Upper lobe of right lung (tissue), 1 donor: ENCODE measurements around the gene ECHDC3. TPM values are rescaled to one million over a fixed set of nuclear protein-coding genes. Genes with fewer than 3 reads are reported as not detected.

Experiments
- ATAC-seq: fragments of 200-7000 bp; cut with Tn5 transposase; one replicate; pipeline ENCODE4 v1.9.1; 2020; ENCODE audit warnings: mild to moderate bottlenecking, moderate library complexity
- DNase-seq: peaks from one replicate; pipeline ENCODE4 v3.0.0-alpha.2; 2020
- H3K27ac ChIP-seq: fragments of 200-600 bp; one replicate; pipeline ENCODE4 v1.8.0; 2022
- H3K27me3 ChIP-seq: fragments of 200-600 bp; one replicate; pipeline ENCODE4 v1.8.0; 2022; ENCODE audit warnings: mild to moderate bottlenecking
- H3K36me3 ChIP-seq: fragments of 200-600 bp; one replicate; pipeline ENCODE4 v1.8.0; 2022
- H3K4me1 ChIP-seq: fragments of 200-600 bp; one replicate; pipeline ENCODE4 v1.8.0; 2022
- H3K4me3 ChIP-seq: fragments of 200-600 bp; one replicate; pipeline ENCODE4 v1.8.0; 2022; ENCODE audit warnings: mild to moderate bottlenecking
- H3K9me3 ChIP-seq: fragments of 200-600 bp; one replicate; pipeline ENCODE4 v1.8.0; 2022
- intact Hi-C: fragments of 100-400 bp; cut with DNase I; formaldehyde crosslinking; loops from one replicate; pipeline ENCODE4 v1.11.0; 2022
- total RNA-seq: library from RNA; stranded (reverse); fragmentation: NEBNext Ultra II Directional; extraction: Animal tissue kit (Norgen Biotek cat#: 25700); gene quantifications from one replicate; pipeline ENCODE4 v1.2.1, GENCODE V29; 2021
- TF ChIP-seq, protein P1 (sequence below): fragments of 200-600 bp; IDR thresholded peaks from one replicate; pipeline ENCODE4 v1.8.0; 2022; ENCODE audit warnings: antibody characterized with exemption
- donor health status: DM: no; HTN: yes; CAD: no; lungs with severe emphysema.

The ECHDC3 gene
- total RNA-seq, 1 donor from 2014 or later: 39.4 TPM

DNA sequence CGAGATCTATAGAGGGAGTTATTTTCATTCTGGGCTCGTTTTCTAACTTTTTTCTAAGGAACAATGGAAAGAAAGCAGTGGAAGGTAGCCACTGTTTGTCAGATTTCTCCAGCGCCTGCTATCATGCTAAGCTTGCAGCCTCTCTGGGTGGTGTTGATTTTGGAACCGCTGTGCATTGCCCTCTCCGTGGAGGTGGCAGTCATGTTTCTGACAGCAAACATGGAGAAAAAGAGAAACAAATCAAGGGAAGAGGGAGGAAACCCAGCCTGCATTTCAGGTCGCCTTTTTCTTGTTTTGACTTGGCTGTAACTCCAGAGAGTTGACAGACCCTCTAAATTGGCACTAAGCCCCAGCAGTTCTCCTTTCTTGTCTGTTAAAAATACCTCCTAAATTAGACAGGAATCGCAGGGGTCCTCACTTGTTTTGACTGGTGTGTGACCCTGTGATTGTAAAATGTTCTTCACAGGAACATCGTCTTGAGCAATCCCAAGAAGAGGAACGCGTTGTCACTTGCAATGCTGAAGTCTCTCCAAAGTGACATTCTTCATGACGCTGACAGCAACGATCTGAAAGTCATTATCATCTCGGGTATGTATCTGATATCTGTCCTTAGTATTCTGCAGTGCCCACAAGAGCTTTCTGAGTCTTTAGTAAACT, 4.8 kb downstream of the ECHDC3 start:
- DNase-seq: no peak
- H3K4me1 ChIP-seq: peaks cover 17% of the 10 kb centered on the region
- intact Hi-C loops: no loop called here
- no peak overlapping the region for H3K4me3 ChIP-seq
- H3K27ac ChIP-seq: peak overlapping the region; percentile 55
- peaks cover 29% of the 10 kb centered on the region for H3K36me3 ChIP-seq
- H3K27me3 ChIP-seq: no peaks in the 10 kb centered on the region
- no peaks in the 10 kb centered on the region for H3K9me3 ChIP-seq
- peak; percentile 25 for ATAC-seq
- TF ChIP-seq, protein P1, sequence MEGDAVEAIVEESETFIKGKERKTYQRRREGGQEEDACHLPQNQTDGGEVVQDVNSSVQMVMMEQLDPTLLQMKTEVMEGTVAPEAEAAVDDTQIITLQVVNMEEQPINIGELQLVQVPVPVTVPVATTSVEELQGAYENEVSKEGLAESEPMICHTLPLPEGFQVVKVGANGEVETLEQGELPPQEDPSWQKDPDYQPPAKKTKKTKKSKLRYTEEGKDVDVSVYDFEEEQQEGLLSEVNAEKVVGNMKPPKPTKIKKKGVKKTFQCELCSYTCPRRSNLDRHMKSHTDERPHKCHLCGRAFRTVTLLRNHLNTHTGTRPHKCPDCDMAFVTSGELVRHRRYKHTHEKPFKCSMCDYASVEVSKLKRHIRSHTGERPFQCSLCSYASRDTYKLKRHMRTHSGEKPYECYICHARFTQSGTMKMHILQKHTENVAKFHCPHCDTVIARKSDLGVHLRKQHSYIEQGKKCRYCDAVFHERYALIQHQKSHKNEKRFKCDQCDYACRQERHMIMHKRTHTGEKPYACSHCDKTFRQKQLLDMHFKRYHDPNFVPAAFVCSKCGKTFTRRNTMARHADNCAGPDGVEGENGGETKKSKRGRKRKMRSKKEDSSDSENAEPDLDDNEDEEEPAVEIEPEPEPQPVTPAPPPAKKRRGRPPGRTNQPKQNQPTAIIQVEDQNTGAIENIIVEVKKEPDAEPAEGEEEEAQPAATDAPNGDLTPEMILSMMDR: no peak

DNA sequence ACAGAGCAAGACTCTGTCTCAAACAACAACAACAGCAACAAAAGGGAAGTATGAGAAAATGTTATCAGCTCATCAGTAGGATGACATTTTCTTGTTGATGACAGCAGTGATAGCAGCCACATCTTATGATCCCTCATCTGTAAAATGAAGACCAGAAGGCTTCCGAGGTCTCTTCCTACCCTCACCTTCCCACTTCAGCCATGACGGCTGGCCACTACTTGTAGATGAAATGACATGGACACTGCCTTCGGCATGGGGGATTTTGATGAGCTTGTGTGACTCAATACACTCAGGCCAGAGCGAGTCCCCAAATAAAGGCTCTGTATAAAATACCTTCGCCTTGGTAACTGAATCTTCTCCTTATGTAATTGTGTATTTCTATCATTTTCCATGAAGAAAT, 6.7 kb downstream of the ECHDC3 start:
- intact Hi-C loops: no loop called here
- Histone ChIP-seq H3K36me3 (peaks cover 44% of the 10 kb centered on the region), H3K4me3 (no peak overlapping the region), H3K27ac (no peak overlapping the region), H3K27me3 (no peaks in the 10 kb centered on the region), H3K4me1 (peaks cover 9% of the 10 kb centered on the region), H3K9me3 (no peaks in the 10 kb centered on the region)
- TF ChIP-seq, protein P1: no peak
- no peak for DNase-seq
- ATAC-seq: no peak

DNA sequence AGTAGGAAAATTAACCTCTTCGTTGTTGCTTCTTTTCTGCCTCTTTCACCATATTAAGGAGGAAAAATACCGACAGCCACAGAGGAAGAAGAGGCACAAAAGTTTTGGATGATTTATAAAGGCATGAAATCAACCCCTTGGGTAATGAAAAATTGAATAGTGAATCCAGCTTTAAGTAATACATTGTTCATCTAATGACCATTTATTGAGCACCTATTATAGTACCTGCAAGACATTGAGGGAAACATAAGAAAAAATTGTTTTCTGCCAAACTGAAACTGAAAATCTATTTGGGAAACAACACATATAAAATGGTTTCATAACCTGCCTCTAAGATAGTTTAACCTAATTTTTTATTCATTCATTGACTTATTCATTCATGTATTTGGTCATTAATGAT, 8.2 kb downstream of the ECHDC3 start:
- no peak overlapping the region for H3K27ac ChIP-seq
- DNase-seq: no peak
- TF ChIP-seq, protein P1: no peak
- no peak overlapping the region for H3K4me3 ChIP-seq
- peaks cover 47% of the 10 kb centered on the region for H3K36me3 ChIP-seq
- no peaks in the 10 kb centered on the region for H3K9me3 ChIP-seq
- peaks cover 9% of the 10 kb centered on the region for H3K4me1 ChIP-seq
- intact Hi-C loops: no loop called here
- no peak for ATAC-seq
- no peaks in the 10 kb centered on the region for H3K27me3 ChIP-seq

DNA sequence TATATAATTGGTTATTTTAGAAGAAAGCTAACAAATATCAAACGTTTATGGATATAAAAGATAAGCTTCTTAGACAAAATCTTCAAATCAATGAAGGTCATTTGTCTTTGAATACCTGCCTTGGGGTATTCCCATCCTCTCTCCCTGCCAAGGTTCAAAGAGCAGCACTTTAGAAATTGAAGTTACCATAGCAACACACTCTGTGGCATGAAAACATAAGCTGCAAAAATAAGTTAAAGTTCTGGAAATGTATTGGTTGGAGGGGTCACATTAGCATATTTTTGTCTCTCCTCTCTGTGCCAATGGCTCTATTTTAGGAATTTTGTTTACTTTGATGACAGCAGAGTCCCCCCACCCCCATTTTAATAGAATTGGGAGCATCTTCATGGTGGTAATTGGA, 12.0 kb downstream of the ECHDC3 start:
- no peak overlapping the region for H3K27ac ChIP-seq
- peaks cover 19% of the 10 kb centered on the region for H3K4me1 ChIP-seq
- H3K36me3 ChIP-seq: peaks cover 58% of the 10 kb centered on the region
- DNase-seq (no peak), ATAC-seq (no peak)
- H3K9me3 ChIP-seq: no peaks in the 10 kb centered on the region
- no peaks in the 10 kb centered on the region for H3K27me3 ChIP-seq
- TF ChIP-seq, protein P1: no peak
- intact Hi-C loops: no loop called here
- no peak overlapping the region for H3K4me3 ChIP-seq

DNA sequence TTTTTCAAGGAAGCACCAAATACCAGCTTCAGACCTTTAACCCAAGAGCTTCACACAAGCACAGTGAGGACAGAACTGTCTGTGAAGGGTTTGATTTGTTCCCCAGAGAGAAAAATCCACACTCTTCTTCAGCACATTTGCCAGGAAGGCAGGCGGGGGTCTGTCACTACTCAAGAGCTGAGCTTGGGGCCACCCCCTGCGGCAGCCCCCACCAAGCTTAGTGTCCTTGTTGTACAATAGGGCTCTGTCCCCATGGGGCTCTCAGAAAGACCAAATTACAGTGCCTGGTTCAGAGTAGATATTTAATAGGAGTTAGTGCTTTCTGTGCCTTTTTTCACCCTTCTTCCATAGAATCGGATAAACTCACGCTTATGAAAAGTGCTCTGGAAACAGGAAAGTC, 12.4 kb downstream of the ECHDC3 start:
- Histone ChIP-seq H3K27me3 (no peaks in the 10 kb centered on the region), H3K27ac (no peak overlapping the region), H3K4me3 (no peak overlapping the region), H3K4me1 (peaks cover 19% of the 10 kb centered on the region), H3K9me3 (no peaks in the 10 kb centered on the region), H3K36me3 (peaks cover 58% of the 10 kb centered on the region)
- intact Hi-C loops: loop anchor here (5.0 kb wide), 1 partner anchor 237 kb away; no protein-coding TSS in a partner anchor
- DNase-seq (peak; percentile 25), ATAC-seq (no peak)
- TF ChIP-seq, protein P1: no peak
